ENCODE results near the gene SLITRK6. TPM values are rescaled to one million over a fixed set of nuclear protein-coding genes. Genes with fewer than 3 reads are reported as not detected.

Gene SLITRK6
- total RNA-seq, 1 experiment from 2014 or later: 3.4 TPM

GRCh38 chr13:85825454-85825853 lies 26.2 kb upstream of the SLITRK6 start:
- no peaks in the 10 kb centered on the region for H3K79me2 ChIP-seq (ENCODE audit: low read depth)
- no TSS peak for BruUV-seq (replicated peaks)
- no peaks in the 10 kb centered on the region for H3K9me3 ChIP-seq (ENCODE audit: insufficient read depth, low read depth)
- H3K27ac ChIP-seq: no peak overlapping the region
- no peaks in the 10 kb centered on the region for H3K27me3 ChIP-seq (ENCODE audit: insufficient read depth, low read depth)
- H3K4me3 ChIP-seq: no peak overlapping the region
- no peak for TF ChIP-seq CTCF (conservative IDR thresholded peaks at IDR 0.05)
- no peak for TF ChIP-seq EZH2 (IDR thresholded peaks at IDR 0.05; ENCODE audit: low read depth)
- H3K9me2 ChIP-seq (ENCODE audit: insufficient read depth): no peaks in the 10 kb centered on the region
- H3F3A ChIP-seq (ENCODE audit: insufficient read depth, low read depth): no peaks in the 10 kb centered on the region
- H4K20me1 ChIP-seq (ENCODE audit: insufficient read depth): no peaks in the 10 kb centered on the region
- ChIA-PET CTCF (no interaction called here), POLR2A (ENCODE audit: unreplicated experiment) (no interaction called here)
- H3K36me3 ChIP-seq (ENCODE audit: low read depth): no peaks in the 10 kb centered on the region
- no peak overlapping the region for H3K4me2 ChIP-seq
- no peak overlapping the region for H2AFZ ChIP-seq
- no peaks in the 10 kb centered on the region for H3K4me1 ChIP-seq (replicated peaks; ENCODE audit: insufficient read depth)
- DNase-seq: no peak
- intact Hi-C loops (cut with micrococcal nuclease; ENCODE audit: unreplicated experiment): no loop called here

GRCh38 chr13:85823832-85824231 lies 24.6 kb upstream of the SLITRK6 start:
- DNase-seq: no peak
- Histone ChIP-seq H3K9me3 (ENCODE audit: insufficient read depth, low read depth) (no peaks in the 10 kb centered on the region), H3K79me2 (ENCODE audit: low read depth) (no peaks in the 10 kb centered on the region), H3F3A (ENCODE audit: insufficient read depth, low read depth) (no peaks in the 10 kb centered on the region), H3K27me3 (ENCODE audit: insufficient read depth, low read depth) (no peaks in the 10 kb centered on the region), H3K27ac (no peak overlapping the region), H3K4me3 (no peak overlapping the region), H3K4me2 (no peak overlapping the region), H3K4me1 (replicated peaks; ENCODE audit: insufficient read depth) (no peaks in the 10 kb centered on the region), H3K9me2 (ENCODE audit: insufficient read depth) (no peaks in the 10 kb centered on the region), H4K20me1 (ENCODE audit: insufficient read depth) (no peaks in the 10 kb centered on the region), H3K36me3 (ENCODE audit: low read depth) (no peaks in the 10 kb centered on the region), H2AFZ (no peak overlapping the region)
- TF ChIP-seq EZH2 (IDR thresholded peaks at IDR 0.05; ENCODE audit: low read depth) (no peak), CTCF (conservative IDR thresholded peaks at IDR 0.05) (no peak)
- BruUV-seq (replicated peaks): no TSS peak
- CTCF ChIA-PET: no interaction called here
- POLR2A ChIA-PET (ENCODE audit: unreplicated experiment): no interaction called here
- intact Hi-C loops (cut with micrococcal nuclease; ENCODE audit: unreplicated experiment): no loop called here

GRCh38 chr13:85819513-85819912 lies 20.3 kb upstream of the SLITRK6 start:
- no TSS peak for BruUV-seq (replicated peaks)
- Histone ChIP-seq H3K9me2 (ENCODE audit: insufficient read depth) (no peaks in the 10 kb centered on the region), H3K4me3 (no peak overlapping the region), H2AFZ (no peak overlapping the region), H3K27me3 (ENCODE audit: insufficient read depth, low read depth) (no peaks in the 10 kb centered on the region), H3K79me2 (ENCODE audit: low read depth) (no peaks in the 10 kb centered on the region), H3F3A (ENCODE audit: insufficient read depth, low read depth) (no peaks in the 10 kb centered on the region), H3K27ac (no peak overlapping the region), H4K20me1 (ENCODE audit: insufficient read depth) (no peaks in the 10 kb centered on the region), H3K4me1 (replicated peaks; ENCODE audit: insufficient read depth) (no peaks in the 10 kb centered on the region), H3K36me3 (ENCODE audit: low read depth) (no peaks in the 10 kb centered on the region), H3K9me3 (ENCODE audit: insufficient read depth, low read depth) (no peaks in the 10 kb centered on the region), H3K4me2 (no peak overlapping the region)
- TF ChIP-seq CTCF (conservative IDR thresholded peaks at IDR 0.05) (no peak), EZH2 (IDR thresholded peaks at IDR 0.05; ENCODE audit: low read depth) (no peak)
- no peak for DNase-seq
- POLR2A ChIA-PET (ENCODE audit: unreplicated experiment): no interaction called here
- intact Hi-C loops (cut with micrococcal nuclease; ENCODE audit: unreplicated experiment): no loop called here
- CTCF ChIA-PET: no interaction called here
